Stimulated activated CD4-positive, alpha-beta T cell treated with anti-CD3 and anti-CD28 coated beads, Interleukin-2, amount 100 ng/mL, for 24 hours (primary cell): ENCODE results near the gene RAD51B.
"Not testable (repeated sequence)": the region's sequence is repeated elsewhere in the genome, so short reads cannot be mapped to it uniquely, and the experiment has no call there.

Experiments used
- DNase-seq, 2 donors: peaks; one replicate each; pipeline ENCODE4 v3.0.0-alpha.2; 2020

Gene RAD51B

GRCh38 chr14:68284333-68284732, 464.8 kb downstream of the RAD51B start:
- no peak for DNase-seq

GRCh38 chr14:68284834-68285233, 465.3 kb downstream of the RAD51B start:
- DNase-seq: no peak

GRCh38 chr14:68285421-68286179, 466.0 kb downstream of the RAD51B start:
- DNase-seq: peak; percentile 69 to 73

GRCh38 chr14:68286667-68287066, 467.1 kb downstream of the RAD51B start:
- DNase-seq: no peak

- not testable (repeated sequence) for DNase-seq
Measured at GRCh38 chr14:68289452-68289851, 469.9 kb downstream of the RAD51B start.

- DNase-seq: no peak
Measured at GRCh38 chr14:68291820-68292219, 472.2 kb downstream of the RAD51B start.

- DNase-seq: no peak
Measured at GRCh38 chr14:68292441-68293215, 473.0 kb downstream of the RAD51B start.

- no peak for DNase-seq
Measured at GRCh38 chr14:68293404-68293803, 473.8 kb downstream of the RAD51B start.

GRCh38 chr14:68295316-68295816, 475.8 kb downstream of the RAD51B start:
- no peak for DNase-seq

GRCh38 chr14:68297039-68297438, 477.5 kb downstream of the RAD51B start:
- no peak for DNase-seq

GRCh38 chr14:68297876-68298468, 478.4 kb downstream of the RAD51B start:
- no peak for DNase-seq

GRCh38 chr14:68300608-68301007, 481.0 kb downstream of the RAD51B start:
- DNase-seq: no peak

- no peak for DNase-seq
Measured at GRCh38 chr14:68301219-68301618, 481.6 kb downstream of the RAD51B start.

GRCh38 chr14:68302938-68303337, 483.4 kb downstream of the RAD51B start:
- DNase-seq: not testable (repeated sequence)

GRCh38 chr14:68305738-68306137, 486.2 kb downstream of the RAD51B start:
- no peak for DNase-seq

GRCh38 chr14:68306265-68306933, 486.8 kb downstream of the RAD51B start:
- no peak for DNase-seq

- DNase-seq: no peak
Measured at GRCh38 chr14:68306934-68307789, 487.6 kb downstream of the RAD51B start.

GRCh38 chr14:68307790-68308168, 488.2 kb downstream of the RAD51B start:
- no peak for DNase-seq

GRCh38 chr14:68308726-68309520, 489.3 kb downstream of the RAD51B start:
- no peak for DNase-seq

GRCh38 chr14:68309616-68310015, 490.0 kb downstream of the RAD51B start:
- DNase-seq: no peak

GRCh38 chr14:68312300-68312699, 492.7 kb downstream of the RAD51B start:
- DNase-seq: no peak
